GM18511 (cell line): ENCODE results near the gene FLCN.
A peak's percentile ranks its signal among the peaks of the same experiment; 100 is the strongest.
"Not testable (repeated sequence)": the region's sequence is repeated elsewhere in the genome, so short reads cannot be mapped to it uniquely, and the experiment has no call there.

Experiments
- ATAC-seq: cut with Tn5 transposase; IDR thresholded peaks from one replicate; pipeline ENCODE4 v1.9.1; 2021; ENCODE audit warnings: mild to moderate bottlenecking, moderate library complexity; ENCODE audit not compliant: unreplicated experiment

The FLCN gene, protein sequence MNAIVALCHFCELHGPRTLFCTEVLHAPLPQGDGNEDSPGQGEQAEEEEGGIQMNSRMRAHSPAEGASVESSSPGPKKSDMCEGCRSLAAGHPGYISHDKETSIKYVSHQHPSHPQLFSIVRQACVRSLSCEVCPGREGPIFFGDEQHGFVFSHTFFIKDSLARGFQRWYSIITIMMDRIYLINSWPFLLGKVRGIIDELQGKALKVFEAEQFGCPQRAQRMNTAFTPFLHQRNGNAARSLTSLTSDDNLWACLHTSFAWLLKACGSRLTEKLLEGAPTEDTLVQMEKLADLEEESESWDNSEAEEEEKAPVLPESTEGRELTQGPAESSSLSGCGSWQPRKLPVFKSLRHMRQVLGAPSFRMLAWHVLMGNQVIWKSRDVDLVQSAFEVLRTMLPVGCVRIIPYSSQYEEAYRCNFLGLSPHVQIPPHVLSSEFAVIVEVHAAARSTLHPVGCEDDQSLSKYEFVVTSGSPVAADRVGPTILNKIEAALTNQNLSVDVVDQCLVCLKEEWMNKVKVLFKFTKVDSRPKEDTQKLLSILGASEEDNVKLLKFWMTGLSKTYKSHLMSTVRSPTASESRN

DNA sequence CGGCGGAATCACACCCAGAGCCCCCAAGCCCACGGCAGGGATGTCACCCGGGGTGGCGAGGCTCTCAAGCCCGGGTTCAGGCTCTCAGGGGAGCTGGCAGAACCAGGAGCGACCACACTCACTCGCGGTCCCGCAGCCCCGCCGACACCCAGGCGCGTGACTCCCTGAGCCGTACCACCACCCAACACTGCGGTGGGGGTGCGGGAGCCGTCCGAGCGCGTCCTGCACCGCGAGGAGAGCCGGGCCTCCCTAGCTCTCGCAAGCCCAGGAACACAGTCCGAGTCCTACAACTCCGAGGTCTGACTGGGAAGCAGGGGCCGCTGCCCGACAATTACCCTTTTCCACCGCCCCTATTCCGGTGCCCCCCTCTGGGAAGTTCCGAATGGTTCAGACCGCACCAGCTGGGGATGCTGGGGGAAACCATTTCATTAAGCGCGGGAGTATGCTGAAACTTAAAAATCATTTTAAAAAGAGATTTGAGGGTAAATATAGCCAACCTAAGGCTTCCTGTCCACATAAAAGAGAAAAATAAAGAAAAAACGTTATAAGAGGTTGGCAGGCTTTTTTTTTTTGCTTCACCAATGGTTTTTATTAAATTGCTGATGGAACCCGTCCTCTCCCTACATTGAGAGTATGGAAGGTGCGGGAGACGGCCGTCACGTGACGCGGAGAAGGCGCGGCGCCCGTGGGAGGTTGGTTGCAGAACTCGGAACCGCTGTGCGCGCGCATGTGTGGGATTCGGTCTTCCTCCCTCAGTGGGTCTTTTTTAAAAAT is at the start of gene FLCN:
Gene FLCN, minus strand, starts transcription at position 143 of the 774 bp plus-strand sequence. CDS start 9,031 bp downstream, outside the sequence.
- peak; percentile 90 for ATAC-seq

DNA sequence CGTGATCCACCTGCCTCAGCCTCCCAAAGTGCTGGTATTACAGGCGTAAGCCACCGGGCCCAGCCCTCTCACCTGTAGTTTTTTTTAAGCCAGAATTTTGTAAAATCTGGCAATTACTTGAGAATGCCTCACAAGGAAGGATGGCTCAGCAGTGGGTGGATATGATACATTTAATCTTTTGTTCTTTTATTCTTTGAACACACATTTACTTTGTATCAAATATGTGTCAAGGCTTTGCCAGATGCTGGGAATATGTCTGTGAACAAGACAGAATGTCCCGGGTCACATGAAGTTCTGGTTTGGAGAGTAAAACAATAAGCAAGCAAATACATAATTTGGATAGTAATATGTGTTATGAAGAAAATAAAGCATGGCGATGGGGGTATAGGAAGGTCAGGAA is 49.0 kb upstream of the FLCN start:
- no peak for ATAC-seq

DNA sequence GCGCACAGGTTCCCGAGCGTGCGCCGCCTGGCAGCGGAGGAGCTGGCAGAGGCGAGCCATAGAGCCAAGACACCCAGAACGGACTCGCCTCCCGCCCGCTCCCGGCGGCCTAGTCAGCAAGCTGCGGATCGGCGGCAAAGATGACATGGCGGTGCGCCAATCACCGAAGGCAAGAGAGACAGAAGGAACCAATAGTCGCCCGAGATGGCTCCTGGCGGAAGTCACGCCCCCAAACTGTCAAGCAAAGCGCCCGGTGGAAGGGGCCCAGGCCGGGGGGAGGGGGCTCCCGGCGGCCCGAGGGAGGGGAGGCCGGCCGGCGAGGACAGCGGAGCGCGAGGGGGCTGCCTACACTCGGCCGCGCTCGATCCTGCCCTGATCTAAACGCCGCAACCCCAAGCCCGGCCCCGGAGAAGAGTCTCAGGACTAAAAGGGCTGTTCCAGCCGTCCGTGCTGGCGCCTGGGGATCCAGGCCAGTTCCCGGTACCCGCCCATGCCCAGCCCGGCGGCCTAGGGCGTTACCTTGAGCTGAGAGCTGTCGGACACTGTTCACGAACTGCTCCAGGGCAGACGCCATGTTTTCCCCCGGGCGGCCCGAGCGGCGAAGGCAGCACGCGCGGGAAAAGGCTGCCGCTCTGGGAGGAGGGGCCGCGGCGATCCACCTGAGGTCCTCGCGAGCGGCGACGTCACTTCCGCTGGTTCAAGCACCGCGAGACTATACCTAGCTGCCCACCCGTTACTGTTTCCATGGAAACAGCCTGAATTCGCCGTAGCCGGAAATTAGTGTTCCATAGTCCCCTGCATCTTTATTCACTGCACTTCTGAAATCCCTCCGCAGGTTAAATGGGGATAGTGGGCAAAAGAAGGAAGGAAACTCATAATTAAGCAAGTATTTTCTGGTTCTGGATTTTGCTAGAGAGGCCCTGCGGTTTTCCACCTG is 43.9 kb upstream of the FLCN start, which contains the start of gene COPS3:
Gene COPS3, minus strand, starts transcription at position 634 of the 937 bp plus-strand sequence. Its CDS starts 60 bp downstream, at position 574.
- peak; percentile 92 for ATAC-seq

DNA sequence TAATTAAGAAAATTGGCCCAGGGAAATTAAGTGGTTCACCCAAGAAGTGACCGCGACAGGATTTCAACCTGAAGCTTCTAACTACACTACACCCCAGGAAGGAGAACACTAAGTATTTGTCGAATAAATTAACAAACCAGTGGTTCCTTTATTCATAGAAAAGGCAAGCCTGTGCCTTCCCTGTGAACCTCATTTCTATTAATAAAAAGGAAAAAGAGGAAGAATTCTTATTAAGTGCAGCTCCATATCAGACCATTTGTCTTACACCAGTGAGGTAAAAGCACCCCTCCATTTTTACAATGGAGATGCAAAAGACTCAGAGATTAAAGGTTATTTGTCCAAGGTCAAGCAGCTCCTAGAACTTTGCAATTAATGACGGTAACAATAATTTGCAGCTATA is 42.3 kb upstream of the FLCN start:
- no peak for ATAC-seq

DNA sequence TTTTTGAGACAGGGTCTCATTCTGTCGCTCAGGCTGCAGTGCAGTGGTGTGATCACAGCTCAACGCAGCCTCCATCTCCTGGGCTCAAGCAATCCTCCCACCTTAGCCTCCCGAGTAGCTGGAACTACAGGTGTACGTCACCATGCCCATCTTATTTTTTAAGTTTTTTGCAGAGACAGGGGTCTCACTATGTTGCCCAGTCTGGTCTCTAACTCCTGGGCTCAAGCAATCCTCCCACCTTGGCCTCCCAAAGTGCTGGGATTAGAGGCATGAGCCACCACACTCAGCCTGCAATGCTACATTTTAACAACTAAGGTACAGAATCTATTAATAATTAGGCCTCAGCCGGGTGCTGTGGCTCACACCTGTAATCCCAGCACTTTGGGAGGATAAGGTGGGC is 40.5 kb upstream of the FLCN start:
- ATAC-seq = not testable (repeated sequence)

DNA sequence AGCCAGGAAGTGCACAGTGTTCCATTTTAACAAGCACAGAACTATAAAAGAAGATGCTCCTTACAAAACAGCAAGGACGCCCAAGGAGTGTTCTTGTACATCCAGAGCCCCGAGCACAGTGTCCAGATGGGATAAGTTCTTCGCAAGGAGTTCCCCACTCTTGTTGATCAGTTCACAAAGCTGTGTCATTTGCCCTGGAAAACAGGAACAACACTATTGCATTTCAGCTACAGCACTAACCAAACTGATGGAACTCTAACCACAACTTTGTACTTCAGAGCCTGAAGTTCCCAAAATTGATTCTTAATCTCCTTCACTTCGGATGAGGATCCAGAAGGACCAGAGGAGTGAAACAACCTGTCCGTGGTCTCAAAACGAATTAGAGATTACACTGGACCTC is 39.0 kb upstream of the FLCN start:
- no peak for ATAC-seq

DNA sequence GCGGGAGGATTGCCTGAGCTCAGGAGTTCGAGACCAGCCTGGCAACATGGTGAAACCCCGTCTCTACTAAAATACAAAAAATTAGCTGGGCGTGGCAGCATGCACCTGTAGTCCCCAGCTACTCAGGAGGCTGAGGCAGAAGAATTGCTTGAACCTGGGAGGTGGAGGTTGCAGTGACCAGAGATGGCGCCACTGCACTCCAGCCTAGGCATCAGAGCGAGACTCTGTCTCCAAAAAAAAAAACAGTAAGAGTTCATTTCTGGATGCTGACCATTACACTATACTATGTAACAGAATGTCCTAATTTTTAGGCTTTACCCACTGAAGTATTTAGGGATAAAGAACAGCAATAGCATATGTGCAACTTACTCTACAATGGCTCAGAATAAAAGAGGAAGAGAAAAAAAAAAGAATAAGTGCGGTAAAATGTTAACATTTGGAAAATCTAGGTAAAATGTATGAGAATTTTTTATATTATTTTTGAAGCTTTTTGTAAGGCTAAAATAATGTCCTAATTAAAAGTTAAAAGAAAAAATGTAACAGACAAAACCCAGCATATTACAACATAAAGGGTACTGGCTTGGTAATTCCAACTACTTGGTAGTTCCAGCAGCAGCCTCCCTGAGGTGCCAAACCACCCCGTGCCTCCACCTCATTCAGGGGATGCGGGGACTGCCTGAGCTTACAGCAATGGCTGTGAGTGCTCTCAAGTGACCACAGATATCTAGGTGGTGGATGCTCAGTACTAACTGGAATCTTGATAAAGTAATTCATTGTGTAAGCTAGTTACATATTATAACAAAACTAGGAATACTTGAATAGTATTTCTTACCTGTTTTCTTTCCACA is 33.2 kb upstream of the FLCN start:
- ATAC-seq = no peak

DNA sequence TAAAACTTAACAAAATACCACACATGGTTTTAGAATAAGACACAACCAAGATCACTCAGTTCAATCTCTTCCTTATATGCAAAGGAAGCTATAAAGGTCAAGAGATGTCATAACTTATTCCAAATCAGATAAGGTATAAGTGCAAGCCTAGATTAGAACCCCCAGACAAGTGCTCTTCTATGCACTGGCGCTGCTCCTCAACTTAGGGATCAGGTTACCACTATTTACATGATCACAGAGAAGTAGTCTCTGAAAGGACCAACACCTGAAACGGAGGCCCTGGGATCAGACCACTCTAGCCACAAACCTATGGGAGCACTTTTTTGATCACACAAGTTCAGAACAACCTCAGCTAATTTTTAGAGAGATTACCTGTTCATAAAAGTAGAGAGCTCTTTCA is 27.5 kb upstream of the FLCN start:
- no peak for ATAC-seq

DNA sequence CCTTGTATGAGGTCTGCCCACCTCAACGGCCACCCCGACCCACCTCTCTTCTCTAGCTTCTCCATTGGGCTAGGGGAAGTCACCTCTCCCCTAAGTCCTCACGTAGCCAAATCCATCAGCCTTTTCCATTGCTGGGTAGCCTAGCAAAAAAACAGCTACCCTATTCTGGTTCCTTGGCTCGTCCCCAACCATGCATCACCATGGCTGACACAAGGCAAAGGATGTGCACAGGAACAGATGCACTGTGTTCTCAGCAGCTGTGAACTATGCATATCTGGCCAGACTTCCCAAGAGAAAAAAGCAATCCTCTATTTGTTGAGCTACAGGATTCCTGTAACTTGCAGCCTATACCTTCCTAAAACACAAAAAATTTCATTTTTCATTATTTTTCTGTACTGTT is 22.0 kb upstream of the FLCN start:
- ATAC-seq = no peak

DNA sequence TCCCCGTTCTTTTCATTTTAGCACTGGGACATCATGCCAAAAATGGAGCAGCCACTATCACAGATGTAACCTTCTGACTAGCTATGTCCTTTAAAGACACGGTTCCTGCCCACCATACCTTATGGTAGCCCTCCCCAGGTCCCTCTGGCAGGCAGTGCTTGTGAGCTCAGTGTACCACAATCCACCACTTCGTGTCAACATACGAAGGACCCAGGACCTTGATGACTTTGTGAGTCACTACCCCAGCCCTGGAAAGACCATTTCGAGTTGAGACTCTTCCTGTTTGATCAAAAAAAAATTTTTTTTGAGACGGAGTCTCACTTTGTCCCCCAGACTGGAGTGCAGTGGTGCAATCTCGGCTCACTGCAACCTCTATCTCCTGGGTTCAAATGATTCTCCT is 21.0 kb upstream of the FLCN start:
- no peak for ATAC-seq

DNA sequence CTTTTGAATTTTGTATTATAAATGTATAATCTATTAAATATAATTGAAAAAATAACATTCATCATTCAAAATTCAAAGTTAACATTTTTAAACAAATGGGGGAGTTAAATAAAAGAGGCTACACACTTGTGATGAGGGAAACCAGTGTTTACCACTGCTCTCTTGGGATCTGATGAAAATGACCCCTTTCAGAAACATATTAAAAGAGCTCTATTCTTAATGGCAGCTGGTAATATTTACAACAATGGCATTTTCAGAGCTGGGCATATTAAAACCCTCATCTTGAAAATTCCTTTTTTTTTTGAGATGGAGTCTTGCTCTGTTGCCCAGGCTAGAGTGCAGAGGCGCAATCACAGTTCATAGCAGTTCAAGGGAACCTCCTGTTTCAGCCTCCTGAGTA is 19.3 kb upstream of the FLCN start:
- no peak for ATAC-seq

DNA sequence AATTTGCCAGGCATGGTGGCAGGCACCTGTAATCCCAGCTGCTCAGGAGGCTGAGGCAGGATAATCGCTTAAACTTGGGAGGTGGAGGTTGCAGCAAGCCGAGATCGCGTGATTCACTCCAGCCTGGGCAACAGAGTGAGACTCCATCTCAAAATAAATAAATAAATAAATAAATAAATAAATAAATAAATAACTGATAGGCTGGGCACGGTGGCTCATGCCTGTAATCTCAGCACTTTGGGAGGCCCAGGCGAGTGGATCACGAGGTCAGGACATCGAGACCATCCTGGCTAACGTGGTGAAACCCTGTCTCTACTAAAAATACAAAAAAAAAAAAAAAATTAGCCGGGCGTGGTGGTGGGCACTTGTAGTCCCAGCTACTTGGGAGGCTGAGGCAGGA is 18.7 kb upstream of the FLCN start:
- ATAC-seq = not testable (repeated sequence)

DNA sequence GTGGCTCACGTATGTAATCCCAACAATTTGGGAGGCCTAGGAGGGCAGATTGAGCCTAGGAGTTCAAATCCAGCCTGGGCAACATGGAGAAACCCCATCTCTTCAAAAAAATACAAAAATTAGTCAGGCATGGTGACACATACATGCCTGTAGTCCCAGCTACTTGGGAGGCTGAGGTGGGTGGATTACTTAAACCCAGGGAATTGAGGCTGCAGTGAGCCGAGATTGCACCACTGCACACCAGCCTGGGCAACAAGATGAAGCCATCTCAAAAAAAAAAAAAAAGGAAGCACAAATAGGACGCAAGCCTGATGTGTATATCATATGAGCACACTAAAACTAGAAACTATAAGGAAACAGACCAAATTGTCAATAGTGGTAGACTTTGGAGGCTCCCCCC is 17.1 kb upstream of the FLCN start:
- no peak for ATAC-seq

DNA sequence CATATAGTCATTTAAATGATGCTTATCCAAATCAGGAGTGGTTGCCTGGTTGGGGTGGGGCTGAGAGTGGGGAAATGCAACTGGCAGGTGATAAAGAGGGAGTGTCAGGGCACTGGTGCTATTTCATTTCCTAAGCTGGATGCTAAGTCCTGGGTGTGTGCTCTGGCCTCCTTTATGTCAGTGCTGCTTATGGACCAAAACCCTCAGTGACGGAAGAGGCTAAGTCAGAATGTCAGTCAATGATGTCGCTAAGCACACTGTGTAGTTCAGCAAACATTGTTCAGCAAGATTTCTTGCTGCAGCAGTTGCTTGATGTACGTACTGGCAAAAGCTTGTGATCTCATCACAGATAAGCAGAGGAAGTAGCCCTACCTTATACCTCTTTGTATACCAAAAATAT is 16.4 kb upstream of the FLCN start:
- no peak for ATAC-seq

DNA sequence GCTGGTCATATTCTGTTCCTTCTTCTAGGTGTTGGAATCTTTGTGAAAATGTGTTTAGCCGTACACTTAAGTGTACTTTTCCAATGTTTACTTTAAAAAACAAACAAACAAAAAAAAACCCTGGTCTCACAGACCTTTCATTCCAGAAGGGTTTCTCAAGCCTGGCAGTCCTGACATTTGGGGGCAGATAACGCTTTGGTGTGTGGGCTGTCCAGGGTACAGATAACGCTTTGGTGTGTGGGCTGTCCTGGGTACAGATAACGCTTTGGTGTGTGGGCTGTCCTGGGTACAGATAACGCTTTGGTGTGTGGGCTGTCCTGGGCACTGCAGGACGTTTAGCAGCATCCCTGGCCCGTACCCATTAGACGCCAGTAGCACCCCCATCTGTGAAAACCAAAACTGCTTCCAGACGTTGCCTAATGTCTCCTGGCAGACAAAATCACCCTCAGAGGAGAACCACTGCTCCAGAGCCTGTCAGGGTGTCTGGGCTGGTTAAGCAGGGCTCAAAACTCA is 15.2 kb upstream of the FLCN start:
- no peak for ATAC-seq

DNA sequence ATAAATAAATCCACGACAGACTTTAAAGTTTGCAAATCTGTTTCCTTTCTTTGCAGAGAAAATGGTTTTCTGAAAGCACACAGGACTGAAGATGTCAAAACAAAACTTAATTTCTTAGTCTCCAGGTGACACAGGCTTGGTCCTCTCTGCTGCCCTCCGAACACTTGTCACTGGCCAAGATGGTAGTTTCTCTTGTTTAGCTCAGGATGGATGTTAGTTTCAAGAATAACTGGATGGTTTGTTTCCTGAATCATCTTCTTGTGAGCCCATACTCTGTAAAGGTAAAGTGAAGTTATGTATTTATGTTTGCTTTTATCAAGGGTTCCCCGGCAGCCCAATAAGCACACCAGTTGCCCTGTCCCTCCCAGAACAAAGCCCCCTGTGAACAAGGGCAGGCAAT is 9.9 kb upstream of the FLCN start:
- ATAC-seq = no peak

DNA sequence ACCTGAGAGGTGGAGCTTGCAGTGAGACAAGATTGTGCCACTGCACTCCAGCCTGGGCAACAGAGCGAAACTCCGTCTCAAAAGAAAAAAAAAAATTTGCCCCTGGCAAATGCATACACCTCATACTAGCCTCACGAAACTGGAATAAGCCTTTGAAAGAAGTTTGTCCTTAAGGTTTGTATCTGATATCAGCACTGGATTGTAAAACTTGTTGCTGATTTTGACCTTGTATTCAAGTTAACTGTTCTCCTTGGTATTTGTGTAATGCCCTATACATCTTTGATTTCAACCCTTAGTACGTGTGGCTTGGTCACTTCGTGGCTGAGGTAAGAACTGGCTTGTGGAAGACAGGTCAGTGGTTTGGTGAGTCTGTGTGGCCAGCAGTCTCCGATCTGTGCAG is 6.2 kb upstream of the FLCN start:
- no peak for ATAC-seq

DNA sequence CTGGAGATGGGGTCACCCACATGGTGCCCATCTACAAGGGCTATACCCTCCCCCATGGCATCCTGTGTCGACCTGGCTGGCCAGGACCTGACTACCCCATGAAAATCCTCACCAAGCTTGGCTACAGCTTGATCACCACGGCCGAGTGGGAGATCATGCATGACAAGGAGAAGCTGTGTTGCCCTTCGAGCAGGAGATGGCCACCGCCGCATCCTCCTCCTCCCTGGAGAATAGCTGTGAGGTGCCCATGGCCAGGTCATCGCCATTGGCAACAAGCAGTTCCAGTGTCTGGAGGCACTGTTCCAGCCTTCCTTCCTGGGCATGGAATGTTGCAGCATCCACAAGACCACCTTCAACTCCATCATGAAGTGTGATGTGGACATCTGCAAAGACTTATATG is 5.3 kb upstream of the FLCN start:
- ATAC-seq = no peak

DNA sequence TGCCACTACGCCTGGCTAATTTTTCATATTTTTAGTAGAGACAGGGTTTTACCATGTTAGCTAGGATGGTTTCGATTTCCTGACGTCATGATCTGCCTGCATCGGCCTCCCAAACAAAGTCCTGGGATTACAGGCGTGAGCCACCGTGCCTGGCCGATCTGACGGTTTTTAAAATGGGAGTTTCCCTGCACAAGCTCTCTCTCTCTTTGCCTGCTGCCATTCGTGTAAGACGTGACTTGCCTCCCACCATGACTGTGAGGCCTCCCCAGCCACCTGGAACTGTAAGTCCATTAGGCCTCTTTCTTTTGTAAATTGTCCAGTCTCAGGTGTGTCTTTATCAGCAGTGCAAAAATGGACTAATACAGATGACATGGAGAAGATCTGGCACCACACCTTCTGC is 4.7 kb upstream of the FLCN start:
- no peak for ATAC-seq

DNA sequence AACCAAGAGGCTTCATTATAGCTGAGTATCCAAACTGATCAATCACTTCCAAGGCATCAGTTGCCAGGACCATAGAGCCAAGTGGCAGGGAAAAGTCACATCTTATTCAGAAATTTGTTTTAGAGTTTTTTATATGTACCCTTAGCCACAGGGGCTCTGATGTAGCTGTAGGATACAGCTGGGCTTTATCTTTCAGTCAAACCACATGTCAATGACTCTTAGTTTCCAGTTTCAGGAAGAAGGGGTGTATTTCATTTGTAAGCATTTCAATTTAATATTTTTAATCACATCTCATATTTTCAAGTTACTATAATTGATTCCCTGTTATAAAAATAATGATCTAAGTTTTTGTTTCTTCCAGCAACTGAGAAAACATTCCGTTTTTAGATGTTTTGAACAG is 2.9 kb upstream of the FLCN start:
- ATAC-seq = no peak
